RWPE1 (cell line): ENCODE measurements around the gene METAP1.

ENCODE experiments used
- CTCF ChIA-PET: fragments of 350-600 bp; sonication (Branson Sonifier 250); formaldehyde crosslinking; extraction: SDS; loops from one replicate; lab custom pipeline; 2021; lab: Yijun Ruan, JAX
- POLR2A ChIA-PET: fragments of 400-600 bp; formaldehyde crosslinking; extraction: SDS; loops from one replicate; lab custom pipeline; 2020; ENCODE audit warnings: antibody characterized with exemption; ENCODE audit not compliant: low non-redundant PET; lab: Yijun Ruan, JAX
- DNase-seq: peaks from one replicate; pipeline ENCODE4 v3.0.0; 2012; ENCODE audit warnings: low spot score
- H3K27ac ChIP-seq: fragments of 450-650 bp; 2 replicates; pipeline ENCODE4 v1.5.1; 2017
- CTCF ChIP-seq: fragments of 450-650 bp; conservative IDR thresholded peaks from 2 replicates; pipeline ENCODE4 v1.5.1; 2017; ENCODE audit warnings: low read depth, mild to moderate bottlenecking

The METAP1 gene

DNA sequence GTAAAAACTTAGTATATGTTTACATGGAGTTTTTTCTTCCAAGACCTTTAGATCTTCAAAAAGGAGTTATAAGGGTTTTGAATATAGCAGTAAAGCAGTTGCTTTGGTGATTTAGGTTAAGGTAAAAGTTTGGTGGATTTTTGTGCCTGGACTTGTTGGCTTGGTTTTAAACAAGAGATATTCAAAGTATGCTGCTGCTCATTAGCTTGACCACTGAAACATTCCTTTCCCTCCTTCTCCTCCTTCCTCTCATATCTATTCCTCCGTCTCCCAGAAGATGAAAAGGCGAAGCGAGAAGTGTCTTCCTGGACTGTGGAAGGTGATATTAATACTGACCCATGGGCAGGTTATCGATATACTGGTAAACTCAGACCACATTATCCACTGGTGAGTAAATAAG is 38.4 kb downstream of the METAP1 start:
- no peak for DNase-seq
- CTCF ChIA-PET = interaction anchor here (0.5 to 0.7 kb wide), 2 partner anchors 10 to 26 kb away, joined by 3 read pairs; no protein-coding TSS in a partner anchor
- POLR2A ChIA-PET = no interaction called here
- H3K27ac ChIP-seq = no peak overlapping the region
- no peak for TF ChIP-seq CTCF

DNA sequence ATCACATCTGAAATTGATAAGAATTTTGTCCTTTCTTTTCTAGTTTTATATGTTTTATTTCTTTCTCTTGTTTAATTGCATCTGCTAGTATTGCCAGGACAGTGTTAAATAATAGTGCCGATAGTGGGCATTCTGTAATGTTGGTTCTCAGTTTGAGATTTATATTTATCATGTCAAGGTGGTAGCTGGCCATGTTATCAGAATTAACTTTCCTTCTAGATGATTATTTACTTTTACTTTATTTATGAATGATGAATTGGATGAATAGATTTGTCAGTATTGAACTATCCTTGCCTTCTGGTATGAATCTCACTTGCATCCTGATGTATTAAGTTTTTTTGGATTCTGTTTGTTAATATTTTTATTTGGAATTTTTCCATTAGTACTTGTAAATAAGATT is 42.7 kb downstream of the METAP1 start:
- POLR2A ChIA-PET = no interaction called here

DNA sequence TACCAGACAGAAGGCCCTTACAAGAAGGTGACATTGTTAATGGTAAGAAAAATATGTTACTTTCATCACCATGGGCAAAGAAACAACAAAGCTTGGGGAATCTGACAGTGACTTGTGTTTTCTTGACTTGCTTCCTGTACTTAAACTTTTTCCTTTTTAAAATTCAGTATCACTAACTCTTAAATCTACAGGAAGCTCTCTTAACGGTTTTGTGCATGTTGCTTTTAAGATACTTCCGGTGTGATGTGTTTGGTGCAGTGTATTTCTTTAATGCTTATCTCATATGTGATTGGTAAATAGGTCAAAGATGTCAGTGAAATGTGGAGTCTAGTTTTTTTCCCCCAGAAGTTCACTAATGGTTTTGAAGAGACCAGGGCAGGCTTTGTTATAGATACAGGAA is 47.8 kb downstream of the METAP1 start:
- POLR2A ChIA-PET = no interaction called here
- DNase-seq = no peak
- TF ChIP-seq CTCF = no peak
- CTCF ChIA-PET = no interaction called here
- H3K27ac ChIP-seq = no peak overlapping the region

More for the DNA sequence above, 42.7 kb downstream of the METAP1 start:
- no peak overlapping the region for H3K27ac ChIP-seq
- TF ChIP-seq CTCF = no peak
- CTCF ChIA-PET = no interaction called here
- DNase-seq = no peak

DNA sequence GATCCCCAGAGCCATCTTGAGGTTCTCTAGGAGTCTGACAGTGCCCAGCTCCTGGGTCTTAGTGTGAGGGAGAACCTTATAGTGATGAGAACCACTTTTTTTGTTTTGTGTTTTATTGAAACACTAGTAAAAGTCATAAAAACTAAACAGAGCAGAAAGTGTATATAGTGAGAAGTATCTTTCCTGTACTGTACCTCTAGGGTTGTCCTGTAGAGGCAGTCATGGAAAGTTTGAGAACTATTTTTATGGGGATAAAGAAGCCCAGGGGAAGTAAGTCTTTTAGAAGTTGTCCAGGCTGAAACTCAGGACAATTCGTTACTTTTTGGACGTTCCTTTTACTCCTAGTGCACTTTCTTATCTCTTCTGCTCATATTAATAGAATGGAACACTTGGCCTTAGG is 52.2 kb downstream of the METAP1 start:
- no peak for DNase-seq
- POLR2A ChIA-PET = no interaction called here
- no peak for TF ChIP-seq CTCF
- no peak overlapping the region for H3K27ac ChIP-seq
- CTCF ChIA-PET = interaction anchor here (0.7 kb wide), 1 partner anchor 18 kb away, joined by 3 read pairs; no protein-coding TSS in a partner anchor

DNA sequence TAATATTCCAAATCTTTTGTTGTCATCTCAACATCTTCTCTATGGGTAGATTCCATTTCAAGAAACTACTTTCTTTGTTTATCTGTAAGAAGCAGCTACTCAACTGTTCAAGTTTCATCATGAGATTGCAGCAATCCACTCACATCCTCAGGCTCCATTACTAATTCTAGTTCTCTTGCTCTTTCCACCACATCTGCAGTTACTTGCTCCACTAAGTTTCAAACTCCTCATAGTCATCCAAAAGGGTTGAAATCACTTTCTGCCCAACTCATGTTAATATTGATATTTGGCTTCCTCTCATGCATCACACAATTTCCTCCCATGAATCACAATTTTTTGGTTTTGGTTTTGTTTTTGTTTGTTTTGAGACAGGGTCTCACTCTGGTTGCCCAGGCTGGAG is 57.4 kb downstream of the METAP1 start:
- H3K27ac ChIP-seq = no peak overlapping the region
- CTCF ChIA-PET = interaction anchor here (1.2 kb wide), 1 partner anchor 57 kb away, joined by 5 read pairs; the partner anchor contains the start of gene METAP1
- no peak for TF ChIP-seq CTCF
- DNase-seq = no peak
- POLR2A ChIA-PET = no interaction called here

DNA sequence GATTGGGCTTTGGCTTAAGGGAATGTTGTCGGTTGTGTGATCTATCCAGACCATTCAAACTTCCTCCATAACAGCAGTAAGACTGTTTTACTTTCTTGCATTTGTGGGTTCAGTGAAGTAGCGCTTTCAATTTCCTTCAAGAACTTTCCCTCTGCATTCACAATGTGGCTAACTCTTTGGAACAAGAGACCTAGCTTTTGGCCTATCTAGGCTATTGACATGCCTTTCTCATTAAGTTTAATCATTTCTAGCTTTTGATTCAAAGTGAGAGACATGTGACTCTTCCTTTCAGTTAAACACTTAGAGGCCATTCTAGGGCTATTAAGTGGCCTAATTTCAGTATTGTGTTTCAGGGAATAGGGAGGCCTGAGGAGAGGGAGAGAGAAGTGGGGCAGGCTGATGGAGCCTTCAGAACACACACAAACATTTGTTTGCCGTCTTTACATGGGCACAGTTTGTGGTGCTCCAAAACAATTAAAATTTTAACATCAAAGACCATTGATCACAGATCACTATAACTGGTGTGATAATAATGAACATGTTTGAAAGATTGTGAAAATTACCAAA is 59.0 kb downstream of the METAP1 start:
- ChIA-PET CTCF (interaction anchor here (1.2 to 1.5 kb wide), 2 partner anchors 47 to 59 kb away, joined by 4 to 5 read pairs; partner anchors contain the start of gene METAP1), POLR2A (no interaction called here)
- DNase-seq = no peak
- TF ChIP-seq CTCF = no peak
- no peak overlapping the region for H3K27ac ChIP-seq
